Keratinocyte (primary cell): Measurements from ENCODE around the gene APBB2. TPM values are rescaled to one million over a fixed set of nuclear protein-coding genes. Genes with fewer than 3 reads are reported as not detected.
"Not testable (repeated sequence)": the region's sequence is repeated elsewhere in the genome, so short reads cannot be mapped to it uniquely, and the experiment has no call there.

Source experiments
- DNase-seq: peaks from one replicate; pipeline ENCODE4 v3.0.0-alpha.2; 2011; ENCODE audit warnings: low read depth, missing footprints, low spot score
- FAIRE-seq: peaks from 2 replicates; lab custom pipeline; 2011; peaks lifted over from hg19 to GRCh38; lab: Jason Lieb, UNC
- H2AFZ ChIP-seq: 2 replicates; pipeline ENCODE4 v1.6.0; 2012; ENCODE audit warnings: low read length, control low read depth, inconsistent platforms; ENCODE audit not compliant: control insufficient read depth
- H3K27ac ChIP-seq: 2 replicates; pipeline ENCODE4 v1.5.1; 2011; ENCODE audit warnings: low read length; ENCODE audit not compliant: control insufficient read depth, insufficient read depth
- H3K27me3 ChIP-seq: 3 replicates; pipeline ENCODE4 v1.6.0; 2011; ENCODE audit warnings: low read length; ENCODE audit not compliant: control insufficient read depth, insufficient read depth; ENCODE audit errors: extremely low read depth
- H3K36me3 ChIP-seq, 2 experiments: 2 replicates in 1 of 2; 3 replicates in 1 of 2; pipeline ENCODE4 v1.5.1; 2011; ENCODE audit warnings: low read length in 2 of 2, mild to moderate bottlenecking in 1 of 2; ENCODE audit not compliant: control insufficient read depth in 2 of 2, insufficient read depth in 2 of 2; ENCODE audit errors: extremely low read depth in 1 of 2
- H3K4me1 ChIP-seq: 3 replicates; pipeline ENCODE4 v1.5.1; 2011; ENCODE audit warnings: low read length; ENCODE audit not compliant: control insufficient read depth, insufficient read depth; ENCODE audit errors: extremely low read depth
- H3K4me2 ChIP-seq: 3 replicates; pipeline ENCODE4 v1.6.0; 2011; ENCODE audit warnings: low read depth, low read length; ENCODE audit not compliant: control insufficient read depth, insufficient read depth; ENCODE audit errors: extremely low read depth
- H3K4me3 ChIP-seq, 3 experiments: fragments of 200-600 bp in 1 of 3; sonication (generic) in 1 of 3; 2 replicates in 2 of 3; 3 replicates in 1 of 3; pipeline ENCODE4 v1.5.1; 2011 to 2016; ENCODE audit warnings: low read length in 3 of 3, mild to moderate bottlenecking in 3 of 3, control low read depth in 2 of 3, inconsistent platforms in 1 of 3, low read depth in 1 of 3, mixed read lengths in 1 of 3, mixed run types in 1 of 3, moderate library complexity in 1 of 3; ENCODE audit not compliant: control insufficient read depth in 2 of 3, insufficient read depth in 2 of 3; ENCODE audit errors: extremely low read depth in 1 of 3
- H3K79me2 ChIP-seq: 2 replicates; pipeline ENCODE4 v1.6.0; 2012; ENCODE audit warnings: low read length; ENCODE audit not compliant: control insufficient read depth, insufficient read depth
- H3K9ac ChIP-seq: 3 replicates; pipeline ENCODE4 v1.6.0; 2011; ENCODE audit warnings: low read length; ENCODE audit not compliant: control insufficient read depth, insufficient read depth; ENCODE audit errors: extremely low read depth
- H3K9me1 ChIP-seq: 3 replicates; pipeline ENCODE4 v1.6.0; 2011; ENCODE audit warnings: low read length; ENCODE audit not compliant: control insufficient read depth, insufficient read depth; ENCODE audit errors: extremely low read depth
- H3K9me3 ChIP-seq: 2 replicates; pipeline ENCODE4 v1.5.1; 2012; ENCODE audit warnings: low read depth, low read length; ENCODE audit not compliant: control insufficient read depth
- H4K20me1 ChIP-seq: 3 replicates; pipeline ENCODE4 v1.6.0; 2011; ENCODE audit warnings: low read length; ENCODE audit not compliant: control insufficient read depth, insufficient read depth; ENCODE audit errors: extremely low read depth
- CTCF ChIP-seq, 3 experiments: IDR thresholded peaks in 1 of 3; conservative IDR thresholded peaks in 1 of 3; optimal IDR thresholded peaks in 1 of 3; 2 replicates in 2 of 3; 3 replicates in 1 of 3; pipeline versions ENCODE3 to v1.5.1; 2011; ENCODE audit warnings: low read length in 3 of 3, mild to moderate bottlenecking in 3 of 3, moderate library complexity in 2 of 3, control low read depth in 1 of 3, inconsistent platforms in 1 of 3; ENCODE audit not compliant: insufficient read depth in 2 of 3; ENCODE audit errors: extremely low read depth in 1 of 3
- EZH2 ChIP-seq: IDR thresholded peaks from one replicate; pipeline ENCODE4 v1.6.1; 2012; ENCODE audit warnings: inconsistent platforms, mild to moderate bottlenecking, low read length, moderate library complexity
- dilution Hi-C: fragments of 300-500 bp; cut with MboI; formaldehyde crosslinking; loops from one replicate; pipeline ENCODE4 v1.7.0; 2020; ENCODE audit warnings: low sequenced_read_pairs; ENCODE audit not compliant: extremely low pct_ligation_motif_present
- polyA plus RNA-seq, 5 experiments: library from polyadenylated mRNA; depleted of rRNA in 3 of 5; stranded (reverse) in 3 of 5; stranded (forward) in 1 of 5; unstranded in 1 of 5; fragments of >200 nt; gene quantifications; 1 replicate in 1 of 5; 2 replicates in 3 of 5; 3 replicates in 1 of 5; pipeline versions ENCODE4 v1.2.1 to v1.2.3, GENCODE V29; 2011 to 2012; ENCODE audit warnings: missing spikeins in 2 of 5, low read depth in 1 of 5, low replicate concordance in 1 of 5

The APBB2 gene
- polyA plus RNA-seq, 1 donor (not counting 4 experiments of a cell fraction or from before 2014, with no cell fraction given), result 57.3 TPM

- H3K27ac ChIP-seq, result no peak overlapping the region
- H2AFZ ChIP-seq, result no peak overlapping the region
- H3K36me3 ChIP-seq, result peaks cover 0 to 5% of the 10 kb centered on the region in 2 experiments
- H3K9ac ChIP-seq, result no peak overlapping the region
- FAIRE-seq, result no peak
- H4K20me1 ChIP-seq, result no peaks in the 10 kb centered on the region
- H3K9me1 ChIP-seq, result no peaks in the 10 kb centered on the region
- H3K4me3 ChIP-seq, result no peak overlapping the region
- TF ChIP-seq CTCF (optimal IDR thresholded peaks at IDR 0.05 in 1 of 3, IDR thresholded peaks at IDR 0.05 in 1 of 3, conservative IDR thresholded peaks at IDR 0.05 in 1 of 3; ENCODE audit: extremely low read depth in 1 of 3, insufficient read depth in 2 of 3, low read length in 3 of 3) (no peak), EZH2 (no peak)
- H3K9me3 ChIP-seq, result no peaks in the 10 kb centered on the region
- H3K4me1 ChIP-seq, result peaks cover 33% of the 10 kb centered on the region
- no peak for DNase-seq
- no peak overlapping the region for H3K4me2 ChIP-seq
- peaks cover 70% of the 10 kb centered on the region for H3K79me2 ChIP-seq
- no peaks in the 10 kb centered on the region for H3K27me3 ChIP-seq
- dilution Hi-C loops, result no loop called here
Observed at GRCh38 chr4:41150401-41150800, 63.9 kb downstream of the APBB2 start.

GRCh38 chr4:41149568-41149967 lies 64.8 kb downstream of the APBB2 start:
- H3K79me2 ChIP-seq, result peaks cover 70% of the 10 kb centered on the region
- dilution Hi-C loops, H3K9me1 ChIP-seq: not testable (repeated sequence)

GRCh38 chr4:41148931-41149330 lies 65.4 kb downstream of the APBB2 start:
- dilution Hi-C loops, result no loop called here
- Histone ChIP-seq H3K9me3 (no peaks in the 10 kb centered on the region), H3K9ac (no peak overlapping the region), H3K27ac (no peak overlapping the region), H3K4me3 (no peak overlapping the region), H3K4me1 (peaks cover 40% of the 10 kb centered on the region), H2AFZ (no peak overlapping the region), H3K27me3 (no peaks in the 10 kb centered on the region), H3K4me2 (no peak overlapping the region), H3K9me1 (no peaks in the 10 kb centered on the region), H4K20me1 (no peaks in the 10 kb centered on the region), H3K36me3 (peaks cover 0 to 3% of the 10 kb centered on the region in 2 experiments), H3K79me2 (peaks cover 67% of the 10 kb centered on the region)
- no peak for FAIRE-seq
- TF ChIP-seq EZH2, result no peak
- no peak for TF ChIP-seq CTCF (optimal IDR thresholded peaks at IDR 0.05 in 1 of 3, IDR thresholded peaks at IDR 0.05 in 1 of 3, conservative IDR thresholded peaks at IDR 0.05 in 1 of 3; ENCODE audit: extremely low read depth in 1 of 3, insufficient read depth in 2 of 3, low read length in 3 of 3)
- no peak for DNase-seq

More at GRCh38 chr4:41149568-41149967, 64.8 kb downstream of the APBB2 start:
- peaks cover 34% of the 10 kb centered on the region for H3K4me1 ChIP-seq
- not testable (repeated sequence) for H3K9me3 ChIP-seq, H3K4me3 ChIP-seq, DNase-seq, H4K20me1 ChIP-seq, H3K4me2 ChIP-seq, H3K36me3 ChIP-seq, H3K27me3 ChIP-seq, H3K9ac ChIP-seq, H3K27ac ChIP-seq, H2AFZ ChIP-seq, FAIRE-seq
